HG03095 (cell line): ENCODE measurements around the gene DPH1.

Source experiments
- ATAC-seq: cut with Tn5 transposase; IDR thresholded peaks from one replicate; pipeline ENCODE4 v1.9.1; 2021; ENCODE audit warnings: moderate library complexity; ENCODE audit not compliant: unreplicated experiment

Gene DPH1

GRCh38 chr17:2076087-2076984 lies 46.4 kb downstream of the DPH1 start:
- no peak for ATAC-seq

DNA sequence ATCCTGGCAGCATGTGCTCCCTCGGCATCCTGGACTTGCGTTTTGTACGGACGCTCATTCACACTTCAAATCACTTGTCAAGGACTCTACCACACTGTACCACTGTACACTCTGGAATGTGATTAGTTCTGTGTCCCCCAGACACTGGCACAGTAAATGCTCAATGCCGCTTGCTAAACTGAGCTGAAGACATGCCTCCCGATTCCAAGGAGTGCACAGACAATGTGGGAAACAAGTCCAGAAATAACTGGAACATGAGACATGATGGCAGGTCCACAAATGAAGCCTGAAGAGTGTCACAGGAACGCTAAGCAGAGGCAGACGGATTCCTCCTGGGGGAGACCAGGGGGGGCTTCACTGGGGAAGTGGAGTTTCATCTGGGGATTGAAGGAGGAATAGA lies 47.1 kb downstream of the DPH1 start:
- no peak for ATAC-seq

GRCh38 chr17:2081564-2081963 lies 51.6 kb downstream of the DPH1 start:
- no peak for ATAC-seq

DNA sequence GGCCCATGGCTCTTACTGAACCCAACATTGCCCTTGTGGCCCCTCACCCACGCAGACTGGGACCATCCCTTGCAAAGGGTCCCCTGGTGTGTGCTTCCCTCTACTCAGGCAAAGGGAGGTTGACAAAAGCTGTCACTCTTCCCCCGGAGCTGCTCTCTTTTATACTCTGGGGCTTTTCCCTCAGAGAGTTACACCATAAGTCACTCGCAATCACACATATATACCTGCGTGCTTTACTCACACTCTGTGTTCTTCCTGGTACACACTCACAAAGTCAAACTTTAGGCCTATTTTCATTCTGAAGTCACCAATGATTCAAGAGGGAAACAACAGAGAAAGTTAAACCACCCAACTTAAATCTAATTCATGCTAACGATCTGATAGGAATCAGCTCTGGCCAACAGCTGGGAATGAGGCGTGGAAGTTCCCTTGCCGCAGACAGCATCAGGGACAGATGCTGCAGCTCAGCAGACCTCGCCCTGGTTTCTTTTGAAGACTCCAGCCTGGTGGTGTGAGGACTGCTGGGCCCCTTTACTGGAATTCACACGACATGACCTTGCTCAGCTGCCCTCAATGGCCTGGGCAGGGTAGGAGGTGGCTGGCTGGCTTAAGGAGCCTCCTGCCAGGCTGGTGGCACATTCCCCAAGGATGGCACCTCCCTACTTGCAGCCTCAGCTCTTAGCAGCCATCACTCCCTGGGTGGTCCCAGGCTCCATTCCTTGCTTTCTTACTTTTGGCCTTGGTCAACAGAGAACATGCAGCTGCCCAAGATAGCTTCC lies 52.2 kb downstream of the DPH1 start:
- ATAC-seq: no peak

GRCh38 chr17:2083613-2084035 lies 53.7 kb downstream of the DPH1 start:
- ATAC-seq: no peak

DNA sequence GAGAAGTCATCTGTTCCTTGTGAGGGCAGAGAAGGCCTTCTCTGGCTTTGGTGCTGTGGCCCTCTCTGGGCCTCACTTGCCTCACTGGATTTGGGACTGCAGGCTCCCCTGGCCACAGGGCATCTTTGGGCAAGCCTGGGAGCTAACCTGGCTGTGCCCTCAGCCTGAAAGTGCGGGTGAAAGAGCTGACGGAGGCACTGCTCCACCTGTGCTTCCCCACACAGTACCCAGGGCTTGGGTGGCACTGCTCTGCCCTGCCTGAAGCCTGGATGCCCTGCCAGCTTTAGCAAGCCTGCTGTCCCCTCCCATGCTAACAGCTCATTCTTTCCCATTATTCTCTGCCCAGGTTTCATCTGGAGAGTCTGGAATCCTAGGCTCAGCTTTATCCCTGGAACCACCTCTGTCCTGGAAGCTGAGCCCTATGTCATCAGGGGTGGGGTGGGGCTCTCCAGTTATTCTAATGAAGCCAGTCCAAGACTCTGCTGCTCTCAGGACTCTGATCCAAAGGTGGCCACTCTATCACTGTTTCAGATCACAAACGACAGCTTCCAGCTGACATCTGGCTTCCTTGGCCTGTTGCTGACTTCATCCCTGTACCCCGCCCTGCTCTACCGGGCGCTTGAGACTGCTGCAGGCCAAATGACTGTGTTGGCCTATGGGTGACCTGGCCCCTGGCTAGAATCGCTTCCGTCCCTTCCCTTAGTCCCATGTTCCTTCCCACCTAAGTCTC lies 54.2 kb downstream of the DPH1 start:
- no peak for ATAC-seq

DNA sequence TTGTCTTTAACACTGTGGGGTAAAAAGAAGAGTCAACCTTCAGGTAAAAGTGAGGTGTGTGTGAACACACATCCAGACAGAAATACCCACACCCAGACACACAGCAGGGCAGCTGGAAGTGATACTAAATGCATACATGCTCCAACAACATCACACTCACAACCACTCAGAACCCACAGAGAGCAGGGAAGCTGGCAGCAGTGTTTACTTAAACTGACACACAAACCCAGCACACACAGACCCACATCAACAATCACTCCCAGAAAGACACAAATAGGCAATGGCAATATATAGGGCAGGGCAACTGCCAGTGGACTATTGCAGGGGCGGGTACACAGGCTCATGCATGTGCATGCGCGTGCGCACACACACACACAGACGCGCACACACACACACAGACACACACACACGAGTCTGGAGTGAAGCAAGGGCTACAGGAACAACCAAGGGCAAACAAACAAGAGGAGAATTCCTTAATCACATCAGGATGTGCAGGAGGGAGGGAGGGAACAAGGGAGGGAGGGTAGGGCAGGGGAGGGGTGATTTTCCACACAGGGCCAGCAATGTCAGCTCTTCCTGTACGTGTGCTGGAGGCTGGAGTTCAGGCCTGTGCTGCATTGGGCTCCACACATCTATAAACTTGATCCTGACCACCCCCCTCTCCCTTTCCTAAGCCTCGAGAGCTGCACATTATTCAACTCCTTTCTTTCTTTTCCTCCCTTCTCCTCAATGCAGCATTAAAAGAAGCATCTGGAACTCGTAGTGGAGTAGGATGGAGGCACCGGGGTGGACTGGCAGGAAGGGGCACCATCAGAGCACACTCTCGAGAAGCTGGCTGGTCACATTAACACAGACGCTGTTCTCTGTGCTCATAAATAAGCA lies 55.1 kb downstream of the DPH1 start:
- no peak for ATAC-seq

DNA sequence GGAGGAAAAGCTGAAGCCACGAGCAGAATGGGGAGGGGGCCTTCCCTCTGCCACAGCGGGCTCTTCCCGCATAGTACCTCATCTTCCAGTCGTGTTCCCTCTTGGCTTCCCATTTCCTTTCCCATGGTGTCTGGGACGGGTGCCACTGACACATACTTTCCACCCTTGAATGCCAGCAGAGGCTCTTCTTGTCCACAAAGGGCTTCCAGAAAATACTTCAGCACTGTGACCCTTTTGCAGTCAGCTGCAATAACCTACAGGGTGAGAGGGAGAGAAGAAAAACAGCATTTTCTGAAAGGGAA lies 55.6 kb downstream of the DPH1 start:
- ATAC-seq: no peak

DNA sequence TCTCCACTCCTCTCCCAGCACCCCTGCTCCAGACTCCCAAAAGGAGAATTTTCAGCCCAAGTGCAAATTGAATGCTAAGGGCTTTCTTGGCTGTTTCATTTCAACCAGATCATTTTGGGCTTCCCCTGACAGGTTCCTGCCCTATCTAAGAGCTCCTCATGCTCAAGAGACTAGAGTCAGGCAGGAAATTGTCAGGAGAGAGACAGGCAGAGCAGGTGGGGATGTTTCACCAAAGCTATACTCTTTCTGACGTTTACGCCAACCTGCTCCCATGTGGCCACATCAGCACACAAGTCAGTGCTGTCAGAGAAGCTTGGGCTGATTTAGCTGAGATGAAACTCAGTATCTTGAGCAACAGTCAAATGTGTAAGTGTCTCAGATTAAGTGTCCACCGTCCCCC lies 56.4 kb downstream of the DPH1 start:
- ATAC-seq: no peak

DNA sequence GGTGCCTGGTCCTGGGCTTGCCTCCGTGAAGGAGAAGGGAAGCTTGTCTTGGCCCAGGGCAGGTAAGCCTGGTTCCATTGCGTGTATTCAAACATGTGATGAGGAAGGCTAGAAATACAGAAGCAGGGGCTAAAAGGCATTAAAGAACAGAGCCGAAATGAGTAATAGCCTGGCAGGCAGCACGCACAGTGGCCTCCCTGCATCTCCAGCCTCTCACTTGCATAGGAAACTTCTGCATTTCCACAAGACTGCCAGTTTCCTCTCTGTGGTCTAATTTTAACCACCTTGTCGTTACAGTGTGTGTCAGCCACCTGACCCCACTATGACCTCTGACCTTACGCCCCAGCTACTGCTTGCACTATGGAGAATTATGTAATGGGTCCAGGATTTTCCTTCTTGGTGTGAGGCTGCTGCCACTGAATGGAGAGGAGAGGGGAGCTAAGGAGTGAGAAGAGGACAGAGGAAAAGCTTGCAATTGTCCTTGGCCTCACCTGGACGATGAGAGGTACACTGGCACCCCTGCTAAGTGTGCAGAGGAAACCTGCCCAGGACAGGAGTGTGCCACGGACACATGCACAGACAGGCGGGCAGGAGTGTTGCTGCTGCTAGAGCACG lies 57.8 kb downstream of the DPH1 start:
- ATAC-seq: peak; percentile 43

- ATAC-seq: peak; percentile 16
Observed at GRCh38 chr17:2089021-2089422, 59.1 kb downstream of the DPH1 start.

DNA sequence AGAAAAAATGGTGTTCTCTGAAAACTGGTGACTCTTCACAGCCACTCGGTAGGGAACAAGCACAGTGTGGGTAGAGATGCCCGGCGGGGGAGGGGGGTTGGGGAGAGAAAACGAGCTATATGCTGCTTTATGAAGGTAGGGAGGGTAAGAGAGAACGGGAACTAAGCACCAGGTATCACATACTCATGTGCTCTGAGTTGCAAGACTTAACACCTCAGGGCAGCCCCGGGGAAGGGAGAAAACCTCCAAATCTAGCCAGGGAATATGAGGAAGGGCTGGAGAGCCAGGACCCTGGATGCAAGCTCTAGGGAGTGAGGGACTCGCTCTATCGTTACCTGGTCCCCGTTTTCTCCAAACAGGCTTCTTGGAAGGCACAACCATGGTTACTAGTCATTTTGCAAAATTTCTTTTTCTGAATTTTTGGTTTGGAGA lies 60.3 kb downstream of the DPH1 start:
- ATAC-seq: no peak

GRCh38 chr17:2090804-2091534 lies 61.0 kb downstream of the DPH1 start:
- ATAC-seq: no peak

DNA sequence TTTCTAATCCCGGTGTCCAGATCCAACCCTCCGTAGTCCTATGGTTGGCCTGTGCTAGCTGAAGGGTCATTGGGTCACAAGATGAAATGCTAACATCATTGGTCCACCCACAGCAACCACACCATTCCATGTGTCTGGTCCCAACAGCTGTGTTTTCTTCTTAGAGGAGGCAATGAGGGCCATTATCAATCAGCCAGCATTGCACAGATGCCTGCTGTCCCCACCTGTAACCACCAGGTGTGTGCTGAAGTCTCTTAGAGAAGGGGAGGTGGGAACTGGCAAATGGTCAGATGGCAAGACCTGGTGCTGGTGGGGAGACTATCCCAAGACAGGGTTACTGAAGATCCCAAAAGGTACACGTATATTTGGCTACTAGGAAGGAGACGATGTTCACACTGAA lies 62.3 kb downstream of the DPH1 start:
- ATAC-seq: no peak

DNA sequence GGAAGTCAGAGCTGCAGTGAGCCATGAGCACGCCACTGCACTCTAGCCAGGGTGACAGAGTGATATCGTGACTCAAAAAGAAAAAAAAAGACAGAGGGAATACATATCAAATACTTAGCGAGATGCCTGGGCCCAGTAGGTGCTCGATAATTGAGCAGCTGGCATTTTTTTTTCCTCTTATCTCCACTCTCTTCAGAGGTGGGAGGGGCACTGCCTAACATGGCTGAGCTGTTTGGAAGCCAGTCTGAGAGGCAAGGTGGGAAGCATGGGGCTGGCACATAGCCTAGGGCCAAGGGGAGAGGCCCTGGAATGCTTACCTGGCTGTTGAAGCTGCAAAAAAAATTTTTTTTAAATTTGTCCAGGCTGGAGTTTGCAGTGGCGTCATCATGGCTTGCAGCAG lies 63.4 kb downstream of the DPH1 start:
- no peak for ATAC-seq
